OCI-LY7 (cell line): ENCODE data around the gene AKAP7.

ENCODE experiments used
- EZH2phosphoT487 ChIP-seq: fragments of 200-600 bp; sonication (generic); IDR thresholded peaks from 2 replicates; pipeline ENCODE4 v1.6.1; 2018; ENCODE audit warnings: low read depth, borderline replicate concordance, mild to moderate bottlenecking, mixed run types, antibody characterized with exemption, low read length, moderate library complexity, mixed read lengths
- TF ChIP-seq, protein P1 (sequence below): fragments of 200-600 bp; sonication (generic); conservative IDR thresholded peaks from 2 replicates; pipeline ENCODE4 v1.5.1; 2014; ENCODE audit warnings: mild to moderate bottlenecking, antibody characterized with exemption, low read length, moderate library complexity, mixed read lengths

GRCh38 chr6:131222773-131223172 lies 87.5 kb downstream of the AKAP7 start:
- TF ChIP-seq, protein P1, sequence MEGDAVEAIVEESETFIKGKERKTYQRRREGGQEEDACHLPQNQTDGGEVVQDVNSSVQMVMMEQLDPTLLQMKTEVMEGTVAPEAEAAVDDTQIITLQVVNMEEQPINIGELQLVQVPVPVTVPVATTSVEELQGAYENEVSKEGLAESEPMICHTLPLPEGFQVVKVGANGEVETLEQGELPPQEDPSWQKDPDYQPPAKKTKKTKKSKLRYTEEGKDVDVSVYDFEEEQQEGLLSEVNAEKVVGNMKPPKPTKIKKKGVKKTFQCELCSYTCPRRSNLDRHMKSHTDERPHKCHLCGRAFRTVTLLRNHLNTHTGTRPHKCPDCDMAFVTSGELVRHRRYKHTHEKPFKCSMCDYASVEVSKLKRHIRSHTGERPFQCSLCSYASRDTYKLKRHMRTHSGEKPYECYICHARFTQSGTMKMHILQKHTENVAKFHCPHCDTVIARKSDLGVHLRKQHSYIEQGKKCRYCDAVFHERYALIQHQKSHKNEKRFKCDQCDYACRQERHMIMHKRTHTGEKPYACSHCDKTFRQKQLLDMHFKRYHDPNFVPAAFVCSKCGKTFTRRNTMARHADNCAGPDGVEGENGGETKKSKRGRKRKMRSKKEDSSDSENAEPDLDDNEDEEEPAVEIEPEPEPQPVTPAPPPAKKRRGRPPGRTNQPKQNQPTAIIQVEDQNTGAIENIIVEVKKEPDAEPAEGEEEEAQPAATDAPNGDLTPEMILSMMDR, result no peak
- TF ChIP-seq EZH2phosphoT487, result no peak
